Activated naive CD4-positive, alpha-beta T cell treated with Interleukin-2 at 50 U/mL for 16 hours (primary cell): ENCODE data around the gene RRP1B.
A peak's percentile ranks its signal among the peaks of the same experiment; 100 is the strongest.
"Not testable (repeated sequence)": the region's sequence is repeated elsewhere in the genome, so short reads cannot be mapped to it uniquely, and the experiment has no call there.

Source experiments
- DNase-seq: peaks from one replicate; pipeline ENCODE4 v3.0.0-alpha.2; 2020

The RRP1B gene

GRCh38 chr21:43659136-43660000 lies at the start of gene RRP1B, which contains the start of gene HSF2BP:
RRP1B (plus strand) TSS chr21:43659560; CDS start chr21:43659665, 105 bp downstream.
HSF2BP (minus strand) TSS chr21:43659488; CDS start chr21:43658096, 1,392 bp downstream.
- peak; percentile 82 for DNase-seq

GRCh38 chr21:43611598-43612369 lies 47.6 kb upstream of the RRP1B start:
- no peak for DNase-seq

GRCh38 chr21:43613755-43614638 lies 45.4 kb upstream of the RRP1B start:
- DNase-seq = no peak

- no peak for DNase-seq
Observed at GRCh38 chr21:43614839-43615238, 44.5 kb upstream of the RRP1B start.

GRCh38 chr21:43616861-43617260 lies 42.5 kb upstream of the RRP1B start:
- DNase-seq = not testable (repeated sequence)

GRCh38 chr21:43618940-43619339 lies 40.4 kb upstream of the RRP1B start:
- DNase-seq = no peak

GRCh38 chr21:43619344-43619743 lies 40.0 kb upstream of the RRP1B start:
- no peak for DNase-seq

- DNase-seq = no peak
Observed at GRCh38 chr21:43619856-43620255, 39.5 kb upstream of the RRP1B start.

GRCh38 chr21:43622796-43623195 lies 36.6 kb upstream of the RRP1B start:
- DNase-seq = no peak

- DNase-seq = no peak
Observed at GRCh38 chr21:43623588-43623987, 35.8 kb upstream of the RRP1B start.

GRCh38 chr21:43624339-43624738 lies 35.0 kb upstream of the RRP1B start:
- no peak for DNase-seq

GRCh38 chr21:43626390-43626789 lies 33.0 kb upstream of the RRP1B start:
- DNase-seq = no peak

- DNase-seq = no peak
Observed at GRCh38 chr21:43627527-43627926, 31.8 kb upstream of the RRP1B start.

GRCh38 chr21:43631411-43632107 lies 27.8 kb upstream of the RRP1B start:
- DNase-seq = no peak

- DNase-seq = no peak
Observed at GRCh38 chr21:43632373-43632905, 26.9 kb upstream of the RRP1B start.

GRCh38 chr21:43634618-43635017 lies 24.7 kb upstream of the RRP1B start:
- DNase-seq = no peak

GRCh38 chr21:43635436-43635835 lies 23.9 kb upstream of the RRP1B start:
- no peak for DNase-seq

GRCh38 chr21:43637530-43638158 lies 21.7 kb upstream of the RRP1B start:
- DNase-seq = no peak

- DNase-seq = no peak
Observed at GRCh38 chr21:43639470-43640353, 19.6 kb upstream of the RRP1B start.

GRCh38 chr21:43640400-43640799 lies 19.0 kb upstream of the RRP1B start:
- no peak for DNase-seq
